Sigmoid colon (tissue), 4 donors: ENCODE data around the gene PDPK1.
"Not testable (repeated sequence)": the region's sequence is repeated elsewhere in the genome, so short reads cannot be mapped to it uniquely, and the experiment has no call there.

Experiments
- CTCF ChIP-seq, 4 experiments: fragments of 450-650 bp in 3 of 4; fragments of 200-600 bp in 1 of 4; IDR thresholded peaks; one replicate each; pipeline ENCODE4 v1.5.1; 2016 to 2019; ENCODE audit warnings: antibody characterized with exemption in 4 of 4, mild to moderate bottlenecking in 3 of 4, moderate library complexity in 2 of 4
- EP300 ChIP-seq, 4 donors: sonication (generic); formaldehyde crosslinking; IDR thresholded peaks; one replicate each; pipeline ENCODE4 v1.6.1; 2017; ENCODE audit warnings: antibody characterized with exemption in 4 of 4
- POLR2A ChIP-seq, 2 donors: fragments of 450-650 bp; IDR thresholded peaks; one replicate each; pipeline ENCODE4 v1.6.1; 2016; ENCODE audit warnings: antibody characterized with exemption in 2 of 2, mild to moderate bottlenecking in 2 of 2, moderate library complexity in 2 of 2
- POLR2AphosphoS5 ChIP-seq, 4 donors: sonication (generic); formaldehyde crosslinking; IDR thresholded peaks; one replicate each; pipeline ENCODE4 v1.6.1; 2017; ENCODE audit warnings: antibody characterized with exemption in 4 of 4

- not testable (repeated sequence) for TF ChIP-seq CTCF, EP300, POLR2A, POLR2AphosphoS5 (IDR thresholded peaks at IDR 0.05)
Measured at GRCh38 chr16:2606820-2607219, 69.0 kb downstream of the PDPK1 start.
